SHP77 (cell line): ENCODE results near the gene HCST.
A peak's percentile ranks its signal among the peaks of the same experiment; 100 is the strongest.
"Not testable (repeated sequence)": the region's sequence is repeated elsewhere in the genome, so short reads cannot be mapped to it uniquely, and the experiment has no call there.

ENCODE experiments used
- DNase-seq, 2 experiments: peaks; one replicate each; lab custom pipeline; 2025; lab: John Stamatoyannopoulos, UW

The HCST gene

GRCh38 chr19:35904311-35905068 is 2.2 kb downstream of the HCST start:
- no peak for DNase-seq

DNA sequence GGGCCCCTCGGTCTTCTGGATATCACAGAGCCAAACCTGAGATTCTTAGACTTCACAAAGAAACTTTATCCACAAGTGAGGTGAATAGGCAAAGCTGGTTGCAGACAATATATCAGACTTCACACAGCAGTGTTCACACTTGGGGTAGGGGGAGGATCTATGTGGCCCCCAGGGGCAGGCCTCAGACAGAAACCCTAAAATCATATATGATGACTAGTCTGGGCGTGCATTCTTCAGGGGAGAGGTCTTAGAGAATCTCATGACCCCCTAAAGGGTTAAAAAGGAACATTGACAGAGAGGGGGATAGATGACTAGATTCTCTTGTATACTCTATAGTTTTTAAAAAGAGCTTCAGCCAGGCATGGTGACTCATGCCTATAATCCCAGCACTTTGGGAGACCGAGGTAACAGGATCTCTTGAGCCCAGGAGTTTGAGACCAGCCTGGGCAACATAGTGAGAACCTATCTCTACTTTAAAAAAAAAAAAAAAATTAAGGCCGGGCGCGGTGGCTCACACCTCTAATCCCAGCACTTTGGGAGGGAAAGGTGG is 2.9 kb downstream of the HCST start:
- no peak for DNase-seq

DNA sequence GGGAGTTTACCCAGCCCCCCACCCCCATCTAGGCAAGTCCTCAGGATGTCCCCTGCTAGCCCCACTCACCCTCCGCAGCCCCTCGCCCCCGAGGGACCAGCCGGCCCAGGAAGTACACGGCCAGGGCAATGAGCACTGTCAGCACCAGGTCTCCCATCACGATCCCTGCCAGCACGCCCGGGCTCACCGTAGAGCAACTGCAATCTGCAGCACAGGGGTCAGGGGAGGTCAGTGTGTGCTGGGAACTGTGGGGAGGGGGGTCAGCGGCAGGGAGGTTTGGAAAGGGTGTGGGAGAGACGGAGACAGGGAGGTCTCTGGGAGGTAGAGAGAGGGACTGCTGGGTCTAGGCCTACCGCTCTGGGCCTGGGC is 5.0 kb downstream of the HCST start:
- no peak for DNase-seq

GRCh38 chr19:35908010-35908441 is 5.7 kb downstream of the HCST start, which contains the start of gene TYROBP:
Gene TYROBP (minus strand): TSS chr19:35908295. CDS start chr19:35908228, 67 bp downstream.
- no peak for DNase-seq

- DNase-seq, result no peak
Observed at GRCh38 chr19:35908973-35909683, 6.8 kb downstream of the HCST start.

- no peak for DNase-seq
Observed at GRCh38 chr19:35909684-35910035, 7.3 kb downstream of the HCST start.

GRCh38 chr19:35910355-35910754 is 8.0 kb downstream of the HCST start:
- DNase-seq, result not testable (repeated sequence)

DNA sequence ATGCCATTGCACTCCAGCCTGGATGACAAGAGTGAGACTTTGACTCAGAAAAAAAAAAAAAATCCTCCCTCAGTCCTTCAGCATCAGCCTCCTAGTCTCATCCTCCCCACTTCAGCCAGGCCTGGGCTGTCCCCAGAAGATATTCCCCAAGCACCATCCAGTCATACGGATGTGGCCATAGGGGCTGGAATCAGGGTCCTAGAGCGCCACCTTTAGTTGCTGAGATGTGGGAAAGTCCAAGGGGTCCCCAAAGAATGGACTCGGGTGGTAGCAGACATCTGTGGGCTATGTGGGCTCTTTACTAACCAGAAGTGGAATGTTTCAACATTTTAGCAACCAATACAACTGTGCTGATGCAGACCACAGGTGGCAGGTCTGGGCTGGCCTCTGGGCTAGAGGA is 8.8 kb downstream of the HCST start:
- no peak for DNase-seq

- no peak for DNase-seq
Observed at GRCh38 chr19:35911790-35912189, 9.5 kb downstream of the HCST start.

DNA sequence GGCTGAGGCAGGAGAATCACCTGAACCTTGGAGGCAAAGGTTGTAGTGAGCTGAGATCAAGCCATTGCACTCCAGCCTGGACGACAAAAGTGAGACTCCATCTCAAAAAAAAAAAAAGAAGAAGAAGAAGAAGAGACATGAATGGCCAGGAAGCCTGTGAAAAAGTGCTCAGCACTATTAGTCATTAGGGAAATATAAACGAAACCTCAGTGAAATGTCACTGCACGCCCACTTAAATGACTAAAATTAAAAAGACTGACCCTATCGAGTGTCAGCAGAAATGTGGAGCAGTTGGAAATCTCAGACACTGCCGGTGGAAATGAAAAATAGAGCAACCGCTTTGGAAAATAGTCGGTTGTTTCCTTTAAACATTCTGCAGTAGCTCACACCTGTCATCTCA is 11.3 kb downstream of the HCST start:
- no peak for DNase-seq

GRCh38 chr19:35915443-35915842 is 13.1 kb downstream of the HCST start:
- DNase-seq, result no peak

DNA sequence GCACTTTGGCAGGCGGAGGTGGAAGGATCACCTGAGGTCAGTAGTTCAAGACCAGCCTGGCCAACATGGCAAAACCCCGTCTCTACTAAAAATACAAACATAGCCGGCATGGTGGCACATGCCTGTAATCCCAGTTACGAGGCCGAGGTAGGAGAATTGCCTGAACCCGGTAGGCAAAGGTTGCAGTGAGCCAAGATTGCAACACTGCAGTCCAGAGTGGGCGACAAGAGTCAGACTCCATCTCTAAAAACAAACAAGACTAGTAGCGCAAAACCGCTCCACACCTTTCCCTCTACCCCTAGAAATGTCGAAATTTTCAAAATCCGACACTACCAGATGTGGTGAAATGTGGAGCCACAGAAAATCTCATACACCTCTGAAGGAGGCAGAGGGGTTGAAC is 17.0 kb downstream of the HCST start:
- DNase-seq, result no peak

GRCh38 chr19:35921012-35921411 is 18.7 kb downstream of the HCST start:
- DNase-seq, result no peak

GRCh38 chr19:35925501-35925900 is 23.2 kb downstream of the HCST start:
- DNase-seq, result no peak

DNA sequence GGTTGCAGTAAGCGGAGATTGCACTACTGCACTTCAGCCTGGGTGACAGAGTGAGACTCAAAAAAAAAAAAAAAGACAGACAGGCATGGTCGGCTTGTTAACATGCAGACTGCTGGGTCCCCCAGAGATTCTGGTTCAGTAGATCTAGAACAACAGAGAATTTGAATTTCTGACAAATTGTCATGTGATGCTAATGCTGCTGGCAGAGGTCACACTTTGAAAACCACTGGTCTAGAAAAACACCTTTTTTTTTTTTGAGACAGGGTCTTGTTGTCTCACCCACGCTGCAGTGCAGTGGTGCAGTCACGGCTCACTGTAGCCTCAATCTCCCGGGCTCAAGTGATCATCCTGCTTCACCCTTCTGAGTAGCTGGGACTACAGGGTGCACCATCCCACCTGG is 26.2 kb downstream of the HCST start:
- DNase-seq, result no peak

- DNase-seq, result no peak
Observed at GRCh38 chr19:35929876-35930275, 27.5 kb downstream of the HCST start.

DNA sequence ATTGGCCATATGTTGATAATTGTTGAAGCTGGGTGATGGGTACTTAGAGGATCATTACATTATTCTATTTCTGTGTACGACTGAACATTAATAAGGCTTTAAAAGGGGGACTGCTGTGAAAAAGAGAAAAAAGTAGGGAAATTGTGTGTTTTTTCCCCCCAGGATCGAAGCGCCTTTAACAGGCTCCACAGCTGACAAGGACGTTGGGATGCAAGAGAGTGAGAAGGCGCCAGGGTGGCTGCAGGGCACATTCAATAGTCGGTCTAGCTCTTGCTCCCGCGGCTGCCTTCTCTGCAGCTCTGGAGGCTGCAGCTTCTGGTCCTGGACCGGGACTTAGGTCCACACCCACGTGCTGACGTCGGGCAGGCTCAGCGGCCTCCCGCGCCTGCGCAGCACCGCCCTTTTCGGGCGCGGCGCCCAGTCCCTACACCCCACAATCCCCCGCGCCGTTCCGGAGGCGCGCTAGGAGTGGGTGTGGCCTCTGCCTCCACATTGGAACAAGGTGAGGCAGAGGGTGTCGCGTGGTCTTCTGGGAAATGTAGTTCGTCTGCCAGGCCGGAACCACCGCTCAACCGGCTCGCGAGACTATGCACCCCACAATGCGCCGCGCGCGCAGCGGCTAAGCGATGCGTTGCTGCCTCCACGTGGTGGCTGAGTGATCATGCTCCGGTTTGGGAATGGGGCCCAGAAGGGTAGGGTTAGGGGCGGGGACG is 29.0 kb downstream of the HCST start:
- peak; percentile 97 to 98 for DNase-seq

DNA sequence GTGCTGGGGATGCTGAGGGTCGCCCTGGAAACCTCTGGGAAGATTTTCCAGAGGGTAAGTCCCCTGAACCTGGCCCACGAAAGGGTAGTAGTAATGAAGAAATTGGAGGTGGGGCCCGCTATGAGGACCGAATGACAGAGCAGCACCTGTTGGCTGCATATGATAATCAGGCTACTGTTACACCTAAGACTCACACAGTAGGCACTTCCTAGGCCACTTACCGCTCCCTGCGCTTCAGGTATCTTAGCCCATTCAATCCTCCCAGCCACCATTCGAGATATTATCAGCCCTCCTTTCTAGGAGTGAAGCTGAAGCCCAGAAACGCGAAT is 29.5 kb downstream of the HCST start:
- DNase-seq, result no peak

GRCh38 chr19:35932291-35932936 is 30.1 kb downstream of the HCST start:
- DNase-seq, result no peak

- DNase-seq, result peak; percentile 80 to 89
Observed at GRCh38 chr19:35935911-35936737, 33.8 kb downstream of the HCST start, which contains the start of gene LRFN3. Gene LRFN3 (plus strand): TSS chr19:35936374. CDS start chr19:35939426, 3,052 bp downstream.

GRCh38 chr19:35936738-35937268 is 34.5 kb downstream of the HCST start:
- DNase-seq, result no peak
